ENCODE measurements around the gene LPCAT3. TPM values are rescaled to one million over a fixed set of nuclear protein-coding genes. Genes with fewer than 3 reads are reported as not detected.

Gene LPCAT3
- total RNA-seq, 1 experiment from 2014 or later, result 16.3 TPM

DNA sequence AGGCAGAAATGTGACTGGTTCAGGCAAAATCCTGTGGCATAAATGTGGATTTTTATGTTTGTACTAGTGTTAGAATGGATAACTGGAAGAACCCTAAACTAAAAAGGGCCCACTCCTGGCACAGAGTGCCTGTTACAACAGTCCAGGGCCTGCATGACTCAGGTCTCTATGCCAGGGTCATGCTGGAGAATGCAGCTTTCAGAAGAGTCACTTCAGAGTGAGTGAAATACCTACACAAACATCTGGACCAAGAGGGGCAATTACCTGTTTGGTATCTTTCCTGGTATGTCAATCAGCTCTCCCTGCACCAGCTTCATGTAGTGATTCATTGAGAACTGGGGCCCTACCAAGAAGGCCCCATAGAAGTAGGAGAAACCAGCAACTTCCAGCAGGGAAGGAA lies 37.5 kb downstream of the LPCAT3 start:
- Histone ChIP-seq H3K27ac (ENCODE audit: low read length) (no peak overlapping the region), H3K4me2 (ENCODE audit: low read length) (no peak overlapping the region), H2AFZ (ENCODE audit: low read length) (no peak overlapping the region), H3K36me3 (ENCODE audit: low read depth, low read length) (peaks cover 8% of the 10 kb centered on the region; the same call in 1 of the 2 replicates), H4K20me1 (ENCODE audit: low read length) (no peaks in the 10 kb centered on the region), H3K79me2 (ENCODE audit: low read length) (no peaks in the 10 kb centered on the region), H3K9me3 (ENCODE audit: low read length) (no peaks in the 10 kb centered on the region), H3K9me2 (replicated peaks; ENCODE audit: low read length) (no peaks in the 10 kb centered on the region), H3K9ac (ENCODE audit: low read length) (no peak overlapping the region), H3K4me3 (ENCODE audit: low read length) (no peak overlapping the region), H3F3A (ENCODE audit: low read length, unreplicated experiment) (no peaks in the 10 kb centered on the region), H3K27me3 (ENCODE audit: low read length) (no peaks in the 10 kb centered on the region), H3K4me1 (ENCODE audit: insufficient read depth, low read length) (no peaks in the 10 kb centered on the region)
- no peak for ATAC-seq
- ChIA-PET CTCF (no interaction called here), POLR2A (ENCODE audit: unreplicated experiment) (no interaction called here)
- intact Hi-C loops (cut with micrococcal nuclease), result no loop called here
- no peak for DNase-seq
- BruUV-seq (replicated peaks), result no TSS peak
- TF ChIP-seq, protein P1, sequence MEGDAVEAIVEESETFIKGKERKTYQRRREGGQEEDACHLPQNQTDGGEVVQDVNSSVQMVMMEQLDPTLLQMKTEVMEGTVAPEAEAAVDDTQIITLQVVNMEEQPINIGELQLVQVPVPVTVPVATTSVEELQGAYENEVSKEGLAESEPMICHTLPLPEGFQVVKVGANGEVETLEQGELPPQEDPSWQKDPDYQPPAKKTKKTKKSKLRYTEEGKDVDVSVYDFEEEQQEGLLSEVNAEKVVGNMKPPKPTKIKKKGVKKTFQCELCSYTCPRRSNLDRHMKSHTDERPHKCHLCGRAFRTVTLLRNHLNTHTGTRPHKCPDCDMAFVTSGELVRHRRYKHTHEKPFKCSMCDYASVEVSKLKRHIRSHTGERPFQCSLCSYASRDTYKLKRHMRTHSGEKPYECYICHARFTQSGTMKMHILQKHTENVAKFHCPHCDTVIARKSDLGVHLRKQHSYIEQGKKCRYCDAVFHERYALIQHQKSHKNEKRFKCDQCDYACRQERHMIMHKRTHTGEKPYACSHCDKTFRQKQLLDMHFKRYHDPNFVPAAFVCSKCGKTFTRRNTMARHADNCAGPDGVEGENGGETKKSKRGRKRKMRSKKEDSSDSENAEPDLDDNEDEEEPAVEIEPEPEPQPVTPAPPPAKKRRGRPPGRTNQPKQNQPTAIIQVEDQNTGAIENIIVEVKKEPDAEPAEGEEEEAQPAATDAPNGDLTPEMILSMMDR (conservative IDR thresholded peaks at IDR 0.05; ENCODE audit: low read depth, low read length), result no peak
- TF ChIP-seq EZH2 (IDR thresholded peaks at IDR 0.05; ENCODE audit: low read length, unreplicated experiment) (no peak), EZH2phosphoT487 (IDR thresholded peaks at IDR 0.05; ENCODE audit: borderline replicate concordance, low read length) (no peak)

DNA sequence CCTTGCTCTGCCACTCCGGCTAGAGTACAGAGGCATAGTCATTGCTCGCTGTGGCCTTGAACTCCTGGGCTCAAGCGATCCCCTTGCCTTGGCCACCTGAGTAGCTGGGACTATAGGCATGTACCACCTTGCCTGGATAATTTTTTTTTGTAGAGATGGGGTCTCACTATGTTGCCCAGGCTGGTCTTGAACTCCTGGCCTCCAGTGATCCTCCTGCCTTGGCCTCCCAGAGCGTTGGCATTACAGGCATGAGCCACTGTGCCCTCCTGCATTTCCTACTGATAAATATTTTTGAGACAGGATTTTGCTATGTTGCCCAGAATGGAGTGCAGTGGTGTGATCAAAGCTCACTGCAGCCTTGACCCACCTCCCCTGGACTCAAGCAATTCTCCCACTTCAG lies 38.2 kb downstream of the LPCAT3 start:
- intact Hi-C loops (cut with micrococcal nuclease), result no loop called here
- TF ChIP-seq EZH2 (IDR thresholded peaks at IDR 0.05; ENCODE audit: low read length, unreplicated experiment), result no peak
- TF ChIP-seq, protein P1 (conservative IDR thresholded peaks at IDR 0.05; ENCODE audit: low read depth, low read length), result no peak
- no peak for TF ChIP-seq EZH2phosphoT487 (IDR thresholded peaks at IDR 0.05; ENCODE audit: borderline replicate concordance, low read length)
- Histone ChIP-seq H2AFZ (ENCODE audit: low read length) (no peak overlapping the region), H3K36me3 (ENCODE audit: low read depth, low read length) (peaks cover 15% of the 10 kb centered on the region), H3K4me3 (ENCODE audit: low read length) (no peak overlapping the region), H3K27ac (ENCODE audit: low read length) (no peak overlapping the region), H3K9me3 (ENCODE audit: low read length) (no peaks in the 10 kb centered on the region), H3K4me2 (ENCODE audit: low read length) (no peak overlapping the region), H3F3A (ENCODE audit: low read length, unreplicated experiment) (no peaks in the 10 kb centered on the region), H3K9me2 (replicated peaks; ENCODE audit: low read length) (no peaks in the 10 kb centered on the region), H3K9ac (ENCODE audit: low read length) (no peak overlapping the region), H3K79me2 (ENCODE audit: low read length) (no peaks in the 10 kb centered on the region), H3K4me1 (ENCODE audit: insufficient read depth, low read length) (no peaks in the 10 kb centered on the region), H3K27me3 (ENCODE audit: low read length) (no peaks in the 10 kb centered on the region), H4K20me1 (ENCODE audit: low read length) (no peaks in the 10 kb centered on the region)
- ChIA-PET CTCF (no interaction called here), POLR2A (ENCODE audit: unreplicated experiment) (no interaction called here)
- DNase-seq (no peak), ATAC-seq (no peak)
- no TSS peak for BruUV-seq (replicated peaks)

DNA sequence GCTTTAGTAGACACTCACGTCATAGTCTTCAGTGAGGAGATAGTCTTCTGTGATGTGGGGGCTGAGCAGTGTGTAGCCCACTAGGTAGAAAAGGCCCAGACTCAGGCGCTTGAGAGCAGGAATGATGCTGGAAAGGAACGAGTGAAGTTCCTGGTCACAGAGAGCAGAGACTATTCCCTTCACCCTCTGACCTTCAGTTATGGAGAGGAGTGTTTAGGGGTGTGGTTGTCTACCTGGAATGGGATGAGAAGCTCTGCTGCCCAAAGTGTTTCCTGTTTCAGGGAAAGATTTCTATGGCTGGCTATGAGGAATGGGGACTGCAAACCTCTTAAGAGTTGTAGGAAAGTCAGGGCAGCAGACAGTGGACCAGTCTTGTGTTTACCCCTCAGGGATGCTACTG lies 38.8 kb downstream of the LPCAT3 start:
- Histone ChIP-seq H3K4me2 (ENCODE audit: low read length) (no peak overlapping the region), H3K9ac (ENCODE audit: low read length) (no peak overlapping the region), H3K36me3 (ENCODE audit: low read depth, low read length) (peaks cover 21% of the 10 kb centered on the region), H4K20me1 (ENCODE audit: low read length) (no peaks in the 10 kb centered on the region), H3K4me1 (ENCODE audit: insufficient read depth, low read length) (no peaks in the 10 kb centered on the region), H3K9me3 (ENCODE audit: low read length) (no peaks in the 10 kb centered on the region), H3K9me2 (replicated peaks; ENCODE audit: low read length) (no peaks in the 10 kb centered on the region), H3K4me3 (ENCODE audit: low read length) (no peak overlapping the region), H2AFZ (ENCODE audit: low read length) (no peak overlapping the region), H3K27me3 (ENCODE audit: low read length) (no peaks in the 10 kb centered on the region), H3K27ac (ENCODE audit: low read length) (no peak overlapping the region), H3F3A (ENCODE audit: low read length, unreplicated experiment) (no peaks in the 10 kb centered on the region), H3K79me2 (ENCODE audit: low read length) (no peaks in the 10 kb centered on the region)
- no peak for ATAC-seq
- CTCF ChIA-PET, result no interaction called here
- TF ChIP-seq, protein P1 (conservative IDR thresholded peaks at IDR 0.05; ENCODE audit: low read depth, low read length), result no peak
- no peak for TF ChIP-seq EZH2phosphoT487 (IDR thresholded peaks at IDR 0.05; ENCODE audit: borderline replicate concordance, low read length)
- TF ChIP-seq EZH2 (IDR thresholded peaks at IDR 0.05; ENCODE audit: low read length, unreplicated experiment), result no peak
- BruUV-seq (replicated peaks), result no TSS peak
- DNase-seq, result no peak
- POLR2A ChIA-PET (ENCODE audit: unreplicated experiment), result no interaction called here
- intact Hi-C loops (cut with micrococcal nuclease), result no loop called here

All from PC-3 (cell line).